HCT116 (cell line): Measurements from ENCODE around the gene C4orf50.

ENCODE experiments used
- EZH2 ChIP-seq: fragments of 200-600 bp; sonication (generic); IDR thresholded peaks from 2 replicates; pipeline ENCODE4 v1.6.1; 2017; ENCODE audit warnings: antibody characterized with exemption, mixed run types
- EZH2phosphoT487 ChIP-seq: fragments of 200-600 bp; IDR thresholded peaks from 2 replicates; pipeline ENCODE4 v1.6.1; 2018; ENCODE audit warnings: antibody characterized with exemption, borderline replicate concordance
- JUND ChIP-seq: IDR thresholded peaks from 2 replicates; pipeline ENCODE4 v1.6.1; 2012
- POLR2A ChIP-seq: IDR thresholded peaks from 2 replicates; pipeline ENCODE4 v1.7.0; 2011; ENCODE audit warnings: borderline replicate concordance; ENCODE audit not compliant: insufficient read depth, insufficient read length; ENCODE audit errors: extremely low read depth
- SRF ChIP-seq: IDR thresholded peaks from 2 replicates; pipeline ENCODE4 v1.6.1; 2012; ENCODE audit warnings: low read depth
- YY1 ChIP-seq: IDR thresholded peaks from 2 replicates; pipeline ENCODE4 v1.6.1; 2011; ENCODE audit warnings: low read length, low read depth, moderate library complexity, mild to moderate bottlenecking; ENCODE audit not compliant: insufficient replicate concordance; ENCODE audit errors: extremely low read depth
- ZNF274 ChIP-seq: fragments of 200-500 bp; sonication (Bioruptor generic); IDR thresholded peaks from 2 replicates; pipeline ENCODE4 v1.6.1; 2014; ENCODE audit warnings: mild to moderate bottlenecking, low read depth, low read length, inconsistent platforms
- TF ChIP-seq, protein P1 (sequence below), 3 experiments: fragments of 200-600 bp in 1 of 3; sonication (generic) in 1 of 3; IDR thresholded peaks in 2 of 3; conservative IDR thresholded peaks in 1 of 3; 2 replicates each; pipeline ENCODE4 v1.5.1; 2012 to 2017; ENCODE audit warnings: low read depth in 2 of 3, low read length in 2 of 3, antibody characterized with exemption in 1 of 3, borderline replicate concordance in 1 of 3, control low read depth in 1 of 3, mild to moderate bottlenecking in 1 of 3, mixed read lengths in 1 of 3, mixed run types in 1 of 3, moderate library complexity in 1 of 3; ENCODE audit not compliant: insufficient read depth in 1 of 3
- TF ChIP-seq, protein P2 (sequence below): IDR thresholded peaks from 2 replicates; pipeline ENCODE4 v1.6.1; 2012
- TF ChIP-seq, protein P3 (sequence below): IDR thresholded peaks from 2 replicates; pipeline ENCODE4 v1.6.1; 2012; ENCODE audit warnings: low read depth

DNA sequence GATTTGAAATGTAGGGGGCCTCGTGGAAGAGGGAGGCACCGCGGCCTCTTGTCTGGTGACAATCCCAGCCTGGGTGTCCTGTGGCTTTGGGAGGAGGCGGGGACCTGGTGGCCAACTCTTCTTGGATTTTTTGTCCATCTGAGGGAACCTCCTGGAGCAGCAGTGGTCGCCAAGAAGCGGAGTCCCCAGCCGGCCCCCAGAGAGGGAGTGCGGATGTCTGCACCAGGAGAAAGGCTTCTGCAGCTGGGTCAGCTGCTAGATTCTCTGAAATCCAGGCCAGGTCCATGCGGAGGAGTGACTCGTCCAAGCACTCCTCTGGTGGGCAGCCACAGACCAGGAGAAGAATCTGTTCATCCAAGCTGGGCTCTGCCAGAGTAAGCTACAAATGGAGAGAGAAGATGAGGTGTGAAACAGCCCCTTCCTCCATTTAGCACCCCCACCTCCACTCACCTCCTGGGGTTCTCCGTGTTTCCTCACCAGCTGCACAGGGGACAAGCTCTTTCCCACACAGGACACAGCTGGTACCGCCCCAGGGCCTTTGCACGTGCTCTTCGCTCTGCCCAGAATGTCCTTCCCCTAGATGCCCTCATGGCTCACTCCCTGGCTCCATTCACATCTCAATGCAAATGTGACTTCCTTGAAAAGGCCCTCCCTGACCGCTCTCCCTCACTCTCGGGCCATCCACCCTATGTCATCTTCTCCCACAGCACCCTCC is 27.6 kb downstream of the C4orf50 start:
- no peak for TF ChIP-seq SRF
- no peak for TF ChIP-seq YY1
- TF ChIP-seq, protein P1, sequence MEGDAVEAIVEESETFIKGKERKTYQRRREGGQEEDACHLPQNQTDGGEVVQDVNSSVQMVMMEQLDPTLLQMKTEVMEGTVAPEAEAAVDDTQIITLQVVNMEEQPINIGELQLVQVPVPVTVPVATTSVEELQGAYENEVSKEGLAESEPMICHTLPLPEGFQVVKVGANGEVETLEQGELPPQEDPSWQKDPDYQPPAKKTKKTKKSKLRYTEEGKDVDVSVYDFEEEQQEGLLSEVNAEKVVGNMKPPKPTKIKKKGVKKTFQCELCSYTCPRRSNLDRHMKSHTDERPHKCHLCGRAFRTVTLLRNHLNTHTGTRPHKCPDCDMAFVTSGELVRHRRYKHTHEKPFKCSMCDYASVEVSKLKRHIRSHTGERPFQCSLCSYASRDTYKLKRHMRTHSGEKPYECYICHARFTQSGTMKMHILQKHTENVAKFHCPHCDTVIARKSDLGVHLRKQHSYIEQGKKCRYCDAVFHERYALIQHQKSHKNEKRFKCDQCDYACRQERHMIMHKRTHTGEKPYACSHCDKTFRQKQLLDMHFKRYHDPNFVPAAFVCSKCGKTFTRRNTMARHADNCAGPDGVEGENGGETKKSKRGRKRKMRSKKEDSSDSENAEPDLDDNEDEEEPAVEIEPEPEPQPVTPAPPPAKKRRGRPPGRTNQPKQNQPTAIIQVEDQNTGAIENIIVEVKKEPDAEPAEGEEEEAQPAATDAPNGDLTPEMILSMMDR (IDR thresholded peaks at IDR 0.05 in 2 of 3, conservative IDR thresholded peaks at IDR 0.05 in 1 of 3; ENCODE audit: borderline replicate concordance in 1 of 3, insufficient read depth in 1 of 3, low read depth in 2 of 3, low read length in 2 of 3), result no peak
- no peak for TF ChIP-seq JUND
- TF ChIP-seq EZH2, result no peak
- TF ChIP-seq, protein P2, sequence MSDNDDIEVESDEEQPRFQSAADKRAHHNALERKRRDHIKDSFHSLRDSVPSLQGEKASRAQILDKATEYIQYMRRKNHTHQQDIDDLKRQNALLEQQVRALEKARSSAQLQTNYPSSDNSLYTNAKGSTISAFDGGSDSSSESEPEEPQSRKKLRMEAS, result no peak
- TF ChIP-seq EZH2phosphoT487, result no peak
- TF ChIP-seq, protein P3, sequence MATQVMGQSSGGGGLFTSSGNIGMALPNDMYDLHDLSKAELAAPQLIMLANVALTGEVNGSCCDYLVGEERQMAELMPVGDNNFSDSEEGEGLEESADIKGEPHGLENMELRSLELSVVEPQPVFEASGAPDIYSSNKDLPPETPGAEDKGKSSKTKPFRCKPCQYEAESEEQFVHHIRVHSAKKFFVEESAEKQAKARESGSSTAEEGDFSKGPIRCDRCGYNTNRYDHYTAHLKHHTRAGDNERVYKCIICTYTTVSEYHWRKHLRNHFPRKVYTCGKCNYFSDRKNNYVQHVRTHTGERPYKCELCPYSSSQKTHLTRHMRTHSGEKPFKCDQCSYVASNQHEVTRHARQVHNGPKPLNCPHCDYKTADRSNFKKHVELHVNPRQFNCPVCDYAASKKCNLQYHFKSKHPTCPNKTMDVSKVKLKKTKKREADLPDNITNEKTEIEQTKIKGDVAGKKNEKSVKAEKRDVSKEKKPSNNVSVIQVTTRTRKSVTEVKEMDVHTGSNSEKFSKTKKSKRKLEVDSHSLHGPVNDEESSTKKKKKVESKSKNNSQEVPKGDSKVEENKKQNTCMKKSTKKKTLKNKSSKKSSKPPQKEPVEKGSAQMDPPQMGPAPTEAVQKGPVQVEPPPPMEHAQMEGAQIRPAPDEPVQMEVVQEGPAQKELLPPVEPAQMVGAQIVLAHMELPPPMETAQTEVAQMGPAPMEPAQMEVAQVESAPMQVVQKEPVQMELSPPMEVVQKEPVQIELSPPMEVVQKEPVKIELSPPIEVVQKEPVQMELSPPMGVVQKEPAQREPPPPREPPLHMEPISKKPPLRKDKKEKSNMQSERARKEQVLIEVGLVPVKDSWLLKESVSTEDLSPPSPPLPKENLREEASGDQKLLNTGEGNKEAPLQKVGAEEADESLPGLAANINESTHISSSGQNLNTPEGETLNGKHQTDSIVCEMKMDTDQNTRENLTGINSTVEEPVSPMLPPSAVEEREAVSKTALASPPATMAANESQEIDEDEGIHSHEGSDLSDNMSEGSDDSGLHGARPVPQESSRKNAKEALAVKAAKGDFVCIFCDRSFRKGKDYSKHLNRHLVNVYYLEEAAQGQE, result no peak
- no peak for TF ChIP-seq POLR2A
- TF ChIP-seq ZNF274, result no peak
